Ovary (tissue), 3 donors: Measurements from ENCODE around the gene P4HA2.

Experiments used
- EP300 ChIP-seq: sonication (generic); formaldehyde crosslinking; IDR thresholded peaks from one replicate; pipeline ENCODE4 v1.6.1; 2017; ENCODE audit warnings: antibody characterized with exemption
- POLR2A ChIP-seq: fragments of 450-650 bp; IDR thresholded peaks from one replicate; pipeline ENCODE4 v1.6.1; 2017; ENCODE audit warnings: antibody characterized with exemption, mild to moderate bottlenecking, moderate library complexity
- TF ChIP-seq, protein P1 (sequence below), 3 donors: fragments of 450-650 bp in 2 of 3; fragments of 200-600 bp in 1 of 3; IDR thresholded peaks; one replicate each; pipeline versions ENCODE4 v1.5.1 to v1.8.0; 2016 to 2022; ENCODE audit warnings: antibody characterized with exemption in 3 of 3, mild to moderate bottlenecking in 1 of 3
- donor health status: DM: no; HTN: no; CAD: no.

DNA sequence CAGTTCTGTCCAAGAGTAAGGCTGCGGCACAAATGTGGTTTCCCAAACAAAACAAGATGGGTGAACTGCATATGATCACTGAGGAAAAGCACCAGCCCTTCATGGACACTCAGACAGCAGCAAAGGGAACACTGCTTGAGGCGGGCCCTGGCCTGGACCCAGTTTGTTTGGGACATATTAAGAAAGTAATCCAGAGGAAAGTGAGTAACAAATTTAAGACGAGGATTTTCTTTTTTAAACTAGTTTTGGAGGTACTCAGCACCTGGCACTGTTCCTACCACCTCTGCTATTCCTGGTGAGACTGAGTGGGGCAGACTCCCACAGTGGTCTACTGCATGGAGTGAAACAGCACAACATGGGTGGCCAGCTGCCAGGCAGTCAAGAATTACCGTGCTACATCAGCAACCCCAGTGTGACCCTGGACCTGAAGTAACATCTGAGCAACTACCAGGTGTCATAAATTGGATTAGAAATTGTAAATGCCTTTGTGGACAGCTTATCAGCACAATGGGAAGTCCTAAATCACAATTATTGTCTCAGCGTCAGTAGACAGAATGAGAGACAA, 28.5 kb downstream of the P4HA2 start:
- TF ChIP-seq, protein P1, sequence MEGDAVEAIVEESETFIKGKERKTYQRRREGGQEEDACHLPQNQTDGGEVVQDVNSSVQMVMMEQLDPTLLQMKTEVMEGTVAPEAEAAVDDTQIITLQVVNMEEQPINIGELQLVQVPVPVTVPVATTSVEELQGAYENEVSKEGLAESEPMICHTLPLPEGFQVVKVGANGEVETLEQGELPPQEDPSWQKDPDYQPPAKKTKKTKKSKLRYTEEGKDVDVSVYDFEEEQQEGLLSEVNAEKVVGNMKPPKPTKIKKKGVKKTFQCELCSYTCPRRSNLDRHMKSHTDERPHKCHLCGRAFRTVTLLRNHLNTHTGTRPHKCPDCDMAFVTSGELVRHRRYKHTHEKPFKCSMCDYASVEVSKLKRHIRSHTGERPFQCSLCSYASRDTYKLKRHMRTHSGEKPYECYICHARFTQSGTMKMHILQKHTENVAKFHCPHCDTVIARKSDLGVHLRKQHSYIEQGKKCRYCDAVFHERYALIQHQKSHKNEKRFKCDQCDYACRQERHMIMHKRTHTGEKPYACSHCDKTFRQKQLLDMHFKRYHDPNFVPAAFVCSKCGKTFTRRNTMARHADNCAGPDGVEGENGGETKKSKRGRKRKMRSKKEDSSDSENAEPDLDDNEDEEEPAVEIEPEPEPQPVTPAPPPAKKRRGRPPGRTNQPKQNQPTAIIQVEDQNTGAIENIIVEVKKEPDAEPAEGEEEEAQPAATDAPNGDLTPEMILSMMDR (IDR thresholded peaks at IDR 0.05): no peak
- TF ChIP-seq POLR2A (no peak), EP300 (no peak)
